Measurements from ENCODE around the gene LMOD2. TPM values are rescaled to one million over a fixed set of nuclear protein-coding genes. Genes with fewer than 3 reads are reported as not detected.

Gene LMOD2
- total and polyA plus RNA-seq, 10 of the 15 experiments (the other 5 are each of a cell fraction or from before 2014, with no cell fraction given), result not detected

GRCh38 chr7:123660514-123661354 is 5.1 kb downstream of the LMOD2 start:
- Histone ChIP-seq H3K79me2 (ENCODE audit: control insufficient read depth, insufficient read depth, low read length) (no peaks in the 10 kb centered on the region), H3K4me2 (ENCODE audit: control insufficient read depth, insufficient read depth) (no peak overlapping the region), H3K9ac (ENCODE audit: control insufficient read depth, insufficient read depth, low read length) (no peak overlapping the region), H3K27me3 (replicated peaks in 1 of 2; ENCODE audit: control insufficient read depth in 2 of 2, insufficient read depth in 2 of 2, low read length in 1 of 2) (no peaks in the 10 kb centered on the region), H3K9me3 (replicated peaks; ENCODE audit: control insufficient read depth, insufficient read depth, low read length) (no peaks in the 10 kb centered on the region), H4K20me1 (ENCODE audit: control insufficient read depth, insufficient read depth) (no peaks in the 10 kb centered on the region), H2AFZ (ENCODE audit: control insufficient read depth, low read depth, low read length) (no peak overlapping the region), H3K27ac (ENCODE audit: control insufficient read depth, insufficient read depth) (no peak overlapping the region), H3K4me1 (ENCODE audit: control insufficient read depth, insufficient read depth, low read length) (no peaks in the 10 kb centered on the region), H3K4me3 (no peak overlapping the region), H3K36me3 (ENCODE audit: control insufficient read depth in 2 of 2, insufficient read depth in 2 of 2, low read length in 1 of 2) (no peaks in the 10 kb centered on the region)
- ATAC-seq (no peak), DNase-seq (ENCODE audit: low read depth, low spot score) (no peak), FAIRE-seq (no peak)
- intact Hi-C loops (cut with micrococcal nuclease; ENCODE audit: unreplicated experiment) (no loop called here), in situ Hi-C loops (cut with MboI) (no loop called here)
- ChIA-PET POLR2A (no interaction called here), SMC1A (ENCODE audit: uncharacterized antibody, unreplicated experiment) (no interaction called here), CTCF (interaction anchor here (1.0 kb wide), 1 partner anchor 41 kb away, joined by 3 read pairs; no protein-coding TSS in a partner anchor), RAD21 (ENCODE audit: unreplicated experiment) (no interaction called here)
- 26% methylated on average over 8 of the region's 8 CpGs for WGBS (ENCODE audit: insufficient coverage, insufficient replicate concordance, low lambda C conversion rate, missing lambda C conversion rate)
- no TSS peak for BruUV-seq (replicated peaks)
- TF ChIP-seq, protein P1, sequence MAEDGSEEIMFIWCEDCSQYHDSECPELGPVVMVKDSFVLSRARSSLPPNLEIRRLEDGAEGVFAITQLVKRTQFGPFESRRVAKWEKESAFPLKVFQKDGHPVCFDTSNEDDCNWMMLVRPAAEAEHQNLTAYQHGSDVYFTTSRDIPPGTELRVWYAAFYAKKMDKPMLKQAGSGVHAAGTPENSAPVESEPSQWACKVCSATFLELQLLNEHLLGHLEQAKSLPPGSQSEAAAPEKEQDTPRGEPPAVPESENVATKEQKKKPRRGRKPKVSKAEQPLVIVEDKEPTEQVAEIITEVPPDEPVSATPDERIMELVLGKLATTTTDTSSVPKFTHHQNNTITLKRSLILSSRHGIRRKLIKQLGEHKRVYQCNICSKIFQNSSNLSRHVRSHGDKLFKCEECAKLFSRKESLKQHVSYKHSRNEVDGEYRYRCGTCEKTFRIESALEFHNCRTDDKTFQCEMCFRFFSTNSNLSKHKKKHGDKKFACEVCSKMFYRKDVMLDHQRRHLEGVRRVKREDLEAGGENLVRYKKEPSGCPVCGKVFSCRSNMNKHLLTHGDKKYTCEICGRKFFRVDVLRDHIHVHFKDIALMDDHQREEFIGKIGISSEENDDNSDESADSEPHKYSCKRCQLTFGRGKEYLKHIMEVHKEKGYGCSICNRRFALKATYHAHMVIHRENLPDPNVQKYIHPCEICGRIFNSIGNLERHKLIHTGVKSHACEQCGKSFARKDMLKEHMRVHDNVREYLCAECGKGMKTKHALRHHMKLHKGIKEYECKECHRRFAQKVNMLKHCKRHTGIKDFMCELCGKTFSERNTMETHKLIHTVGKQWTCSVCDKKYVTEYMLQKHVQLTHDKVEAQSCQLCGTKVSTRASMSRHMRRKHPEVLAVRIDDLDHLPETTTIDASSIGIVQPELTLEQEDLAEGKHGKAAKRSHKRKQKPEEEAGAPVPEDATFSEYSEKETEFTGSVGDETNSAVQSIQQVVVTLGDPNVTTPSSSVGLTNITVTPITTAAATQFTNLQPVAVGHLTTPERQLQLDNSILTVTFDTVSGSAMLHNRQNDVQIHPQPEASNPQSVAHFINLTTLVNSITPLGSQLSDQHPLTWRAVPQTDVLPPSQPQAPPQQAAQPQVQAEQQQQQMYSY (CRISPR knock-in tag; IDR thresholded peaks at IDR 0.05), result no peak
- TF ChIP-seq MEF2B (IDR thresholded peaks at IDR 0.05; ENCODE audit: partially characterized antibody, poor library complexity, severe bottlenecking) (no peak), SMAD1 (IDR thresholded peaks at IDR 0.05; ENCODE audit: low read depth, partially characterized antibody) (no peak), SRF (IDR thresholded peaks at IDR 0.05; ENCODE audit: low read depth in 2 of 2, low read length in 2 of 2) (no peak), BCL11A (IDR thresholded peaks at IDR 0.05; ENCODE audit: low read depth, low read length) (no peak), PML (IDR thresholded peaks at IDR 0.05; ENCODE audit: low read length) (no peak), SREBF1 (IDR thresholded peaks at IDR 0.05; ENCODE audit: low read length) (no peak), ELK1 (IDR thresholded peaks at IDR 0.05; ENCODE audit: low read depth, low read length) (no peak), SP1 (IDR thresholded peaks at IDR 0.05; ENCODE audit: low read depth, low read length) (no peak), HDAC2 (IDR thresholded peaks at IDR 0.05) (no peak), NFXL1 (IDR thresholded peaks at IDR 0.05; ENCODE audit: borderline replicate concordance) (no peak)
- TF ChIP-seq, protein P2, sequence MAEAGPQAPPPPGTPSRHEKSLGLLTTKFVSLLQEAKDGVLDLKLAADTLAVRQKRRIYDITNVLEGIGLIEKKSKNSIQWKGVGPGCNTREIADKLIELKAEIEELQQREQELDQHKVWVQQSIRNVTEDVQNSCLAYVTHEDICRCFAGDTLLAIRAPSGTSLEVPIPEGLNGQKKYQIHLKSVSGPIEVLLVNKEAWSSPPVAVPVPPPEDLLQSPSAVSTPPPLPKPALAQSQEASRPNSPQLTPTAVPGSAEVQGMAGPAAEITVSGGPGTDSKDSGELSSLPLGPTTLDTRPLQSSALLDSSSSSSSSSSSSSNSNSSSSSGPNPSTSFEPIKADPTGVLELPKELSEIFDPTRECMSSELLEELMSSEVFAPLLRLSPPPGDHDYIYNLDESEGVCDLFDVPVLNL (IDR thresholded peaks at IDR 0.05; ENCODE audit: low read depth, low read length), result no peak
- TF ChIP-seq, protein P3, sequence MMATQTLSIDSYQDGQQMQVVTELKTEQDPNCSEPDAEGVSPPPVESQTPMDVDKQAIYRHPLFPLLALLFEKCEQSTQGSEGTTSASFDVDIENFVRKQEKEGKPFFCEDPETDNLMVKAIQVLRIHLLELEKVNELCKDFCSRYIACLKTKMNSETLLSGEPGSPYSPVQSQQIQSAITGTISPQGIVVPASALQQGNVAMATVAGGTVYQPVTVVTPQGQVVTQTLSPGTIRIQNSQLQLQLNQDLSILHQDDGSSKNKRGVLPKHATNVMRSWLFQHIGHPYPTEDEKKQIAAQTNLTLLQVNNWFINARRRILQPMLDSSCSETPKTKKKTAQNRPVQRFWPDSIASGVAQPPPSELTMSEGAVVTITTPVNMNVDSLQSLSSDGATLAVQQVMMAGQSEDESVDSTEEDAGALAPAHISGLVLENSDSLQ (IDR thresholded peaks at IDR 0.05), result no peak
- TF ChIP-seq, protein P4, sequence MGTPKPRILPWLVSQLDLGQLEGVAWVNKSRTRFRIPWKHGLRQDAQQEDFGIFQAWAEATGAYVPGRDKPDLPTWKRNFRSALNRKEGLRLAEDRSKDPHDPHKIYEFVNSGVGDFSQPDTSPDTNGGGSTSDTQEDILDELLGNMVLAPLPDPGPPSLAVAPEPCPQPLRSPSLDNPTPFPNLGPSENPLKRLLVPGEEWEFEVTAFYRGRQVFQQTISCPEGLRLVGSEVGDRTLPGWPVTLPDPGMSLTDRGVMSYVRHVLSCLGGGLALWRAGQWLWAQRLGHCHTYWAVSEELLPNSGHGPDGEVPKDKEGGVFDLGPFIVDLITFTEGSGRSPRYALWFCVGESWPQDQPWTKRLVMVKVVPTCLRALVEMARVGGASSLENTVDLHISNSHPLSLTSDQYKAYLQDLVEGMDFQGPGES (IDR thresholded peaks at IDR 0.05), result no peak

Measured in GM12878 (cell line).